ENCODE results near the gene MADD.

MADD gene

GRCh38 chr11:47342036-47342803 is 72.3 kb downstream of the MADD start:
- DNase-seq, result no peak

GRCh38 chr11:47342854-47343253 is 72.9 kb downstream of the MADD start:
- DNase-seq, result no peak

DNA sequence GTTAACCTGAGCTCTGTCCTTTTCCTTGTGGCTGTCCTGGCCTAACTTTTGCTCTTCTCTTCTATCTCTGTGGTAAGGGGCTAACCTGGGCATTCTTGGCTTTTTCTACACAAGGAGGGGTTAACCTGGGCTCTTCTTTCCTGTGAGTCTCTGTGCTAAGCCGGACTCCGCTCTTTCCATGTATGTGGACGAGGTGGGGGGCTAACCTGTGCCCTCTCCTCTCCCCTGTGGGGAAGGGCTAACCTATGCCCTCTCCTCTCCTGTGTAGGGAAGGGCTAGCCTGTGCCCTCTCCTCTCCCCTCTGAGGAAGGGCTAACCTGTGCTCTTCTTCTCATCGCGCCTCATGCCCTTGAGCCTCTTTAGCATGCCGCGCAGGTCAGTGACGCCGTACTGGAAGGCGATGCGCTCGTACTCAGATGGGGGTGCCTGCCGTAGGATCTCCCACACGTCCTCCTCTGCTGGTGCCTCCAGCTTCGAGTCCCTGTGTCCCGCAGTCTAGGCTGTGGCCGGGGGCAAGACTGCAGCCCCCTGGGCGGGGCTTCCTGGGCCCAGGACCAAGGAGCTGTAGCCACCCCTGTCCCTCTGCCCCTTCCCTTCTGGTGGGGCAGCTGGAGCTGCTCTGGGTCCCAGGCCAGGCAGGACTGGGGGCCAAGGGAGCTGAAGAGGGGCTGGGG is 76.1 kb downstream of the MADD start:
- no peak for DNase-seq

- no peak for DNase-seq
These were observed 77.2 kb downstream of the MADD start for GRCh38 chr11:47347137-47347536.

GRCh38 chr11:47348131-47348802 is 78.3 kb downstream of the MADD start:
- no peak for DNase-seq

GRCh38 chr11:47348859-47349258 is 78.9 kb downstream of the MADD start:
- DNase-seq, result peak; percentile 65

- no peak for DNase-seq
These were observed 79.7 kb downstream of the MADD start for GRCh38 chr11:47349521-47350095.

- DNase-seq, result no peak
These were observed 80.4 kb downstream of the MADD start for GRCh38 chr11:47350315-47350714.

GRCh38 chr11:47351156-47352126 is 81.5 kb downstream of the MADD start:
- no peak for DNase-seq

- DNase-seq, result no peak
These were observed 82.6 kb downstream of the MADD start, which contains the start of gene MYBPC3 for GRCh38 chr11:47352556-47352955. MYBPC3 (minus strand) TSS chr11:47352702; CDS start chr11:47352647, 55 bp downstream.

GRCh38 chr11:47353978-47354774 is 84.2 kb downstream of the MADD start:
- no peak for DNase-seq

GRCh38 chr11:47354913-47355282 is 85.0 kb downstream of the MADD start:
- no peak for DNase-seq

GRCh38 chr11:47355283-47356128 is 85.6 kb downstream of the MADD start:
- DNase-seq, result peak; percentile 93

DNA sequence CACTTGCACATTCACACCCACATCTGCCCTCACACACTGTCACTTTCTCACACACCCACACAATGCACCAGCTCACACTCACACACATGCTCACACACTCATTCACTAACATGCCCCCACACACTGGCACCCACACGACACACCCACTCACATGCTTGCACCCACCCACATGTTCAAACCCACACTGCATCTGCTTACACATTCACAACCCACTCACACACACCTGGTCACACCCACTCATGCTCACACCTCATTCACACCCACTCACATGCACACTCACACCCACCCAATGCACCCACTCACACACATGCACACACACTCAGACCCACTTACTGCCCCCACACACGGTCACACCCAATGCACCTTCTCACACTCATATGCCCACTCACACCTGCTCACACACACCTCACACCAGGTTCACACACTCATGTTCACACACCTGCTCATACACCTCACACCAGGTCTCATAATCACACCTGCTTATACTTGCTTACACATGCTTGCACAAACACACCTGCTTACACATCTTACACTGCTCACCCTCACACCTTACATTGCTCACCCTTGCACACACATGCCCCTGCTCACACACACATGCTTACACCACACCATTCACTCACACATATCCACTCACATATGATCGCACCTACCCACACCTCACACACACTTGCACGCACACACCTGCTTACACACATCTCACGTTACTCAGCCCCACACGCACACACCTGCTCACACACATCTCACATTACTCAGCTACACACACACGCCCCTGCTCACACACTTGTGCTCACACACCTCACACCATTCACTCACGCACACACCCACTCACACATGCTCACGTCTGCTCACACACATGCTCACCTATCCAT is 86.4 kb downstream of the MADD start:
- no peak for DNase-seq

GRCh38 chr11:47356998-47357329 is 87.0 kb downstream of the MADD start:
- no peak for DNase-seq

DNA sequence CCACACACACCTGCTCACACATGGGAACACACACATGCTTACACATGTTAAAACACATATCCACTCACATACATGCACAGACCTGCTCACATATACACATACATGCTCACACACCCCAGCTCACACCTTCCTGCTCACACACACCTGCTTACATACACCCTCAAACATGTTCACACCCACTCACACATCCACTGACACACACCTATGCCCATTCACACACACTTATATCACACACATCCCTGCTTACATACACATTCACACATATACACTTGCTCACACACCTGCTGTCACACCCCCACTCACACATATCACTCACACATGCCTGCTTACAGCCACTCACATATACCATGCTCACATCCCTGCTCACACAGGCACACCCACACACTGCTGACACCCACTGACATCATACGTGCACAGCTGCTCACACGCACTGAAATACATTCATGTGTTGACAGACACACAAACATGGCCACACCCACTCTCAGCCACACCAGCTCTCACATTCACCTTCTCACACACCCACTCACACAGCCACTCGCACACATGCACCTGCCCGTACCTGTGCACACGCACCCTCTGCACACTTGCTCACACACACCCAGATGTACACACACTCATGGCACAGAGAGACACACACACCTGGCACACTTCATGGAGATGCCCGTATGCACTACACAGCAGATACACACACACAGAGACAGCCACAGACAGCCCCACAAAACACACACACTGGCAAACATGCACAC is 88.2 kb downstream of the MADD start:
- no peak for DNase-seq

DNA sequence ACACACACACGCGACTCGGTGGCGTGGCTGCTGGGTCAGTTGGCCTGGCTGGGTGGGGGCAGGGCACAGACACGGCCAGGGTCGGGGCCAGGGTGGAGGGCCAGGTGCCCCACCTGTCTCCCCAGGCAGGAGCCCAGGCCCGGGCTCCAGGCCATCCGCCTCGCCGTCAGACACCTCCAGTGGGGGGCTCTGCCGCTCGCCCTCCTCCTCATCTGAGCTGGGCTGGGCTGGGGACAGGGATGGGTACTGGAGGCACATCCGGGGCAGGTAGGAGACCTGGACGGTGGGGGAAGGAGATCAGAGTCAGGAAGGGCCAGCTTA is 88.8 kb downstream of the MADD start:
- no peak for DNase-seq

GRCh38 chr11:47359162-47359561 is 89.2 kb downstream of the MADD start:
- DNase-seq, result no peak

DNA sequence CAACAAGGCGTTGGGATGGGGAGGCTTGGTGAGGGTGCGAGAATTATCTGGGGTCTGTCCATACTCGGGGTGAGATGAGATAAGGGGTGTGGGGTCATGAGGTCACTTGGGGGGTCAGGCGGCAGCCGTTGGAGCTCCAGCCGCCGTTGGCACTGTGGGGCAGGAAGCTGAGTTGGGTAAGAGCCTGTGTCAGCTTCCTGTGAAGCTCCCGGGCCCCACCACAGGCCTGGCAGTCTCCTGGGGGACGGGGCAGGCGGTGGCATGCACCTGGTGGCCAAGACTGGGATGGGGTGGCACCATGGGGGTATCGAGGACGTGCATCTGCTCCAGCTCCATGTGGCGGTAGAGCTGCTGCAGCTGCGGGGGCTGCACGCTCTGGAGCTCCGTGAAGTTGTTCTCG is 89.7 kb downstream of the MADD start:
- no peak for DNase-seq
